Fibroblast of skin of abdomen (primary cell): Measurements from ENCODE around the gene NR4A1.

Source experiments
- DNase-seq: peaks from one replicate; pipeline ENCODE4 v3.0.0-alpha.2; 2013

Gene NR4A1

DNA sequence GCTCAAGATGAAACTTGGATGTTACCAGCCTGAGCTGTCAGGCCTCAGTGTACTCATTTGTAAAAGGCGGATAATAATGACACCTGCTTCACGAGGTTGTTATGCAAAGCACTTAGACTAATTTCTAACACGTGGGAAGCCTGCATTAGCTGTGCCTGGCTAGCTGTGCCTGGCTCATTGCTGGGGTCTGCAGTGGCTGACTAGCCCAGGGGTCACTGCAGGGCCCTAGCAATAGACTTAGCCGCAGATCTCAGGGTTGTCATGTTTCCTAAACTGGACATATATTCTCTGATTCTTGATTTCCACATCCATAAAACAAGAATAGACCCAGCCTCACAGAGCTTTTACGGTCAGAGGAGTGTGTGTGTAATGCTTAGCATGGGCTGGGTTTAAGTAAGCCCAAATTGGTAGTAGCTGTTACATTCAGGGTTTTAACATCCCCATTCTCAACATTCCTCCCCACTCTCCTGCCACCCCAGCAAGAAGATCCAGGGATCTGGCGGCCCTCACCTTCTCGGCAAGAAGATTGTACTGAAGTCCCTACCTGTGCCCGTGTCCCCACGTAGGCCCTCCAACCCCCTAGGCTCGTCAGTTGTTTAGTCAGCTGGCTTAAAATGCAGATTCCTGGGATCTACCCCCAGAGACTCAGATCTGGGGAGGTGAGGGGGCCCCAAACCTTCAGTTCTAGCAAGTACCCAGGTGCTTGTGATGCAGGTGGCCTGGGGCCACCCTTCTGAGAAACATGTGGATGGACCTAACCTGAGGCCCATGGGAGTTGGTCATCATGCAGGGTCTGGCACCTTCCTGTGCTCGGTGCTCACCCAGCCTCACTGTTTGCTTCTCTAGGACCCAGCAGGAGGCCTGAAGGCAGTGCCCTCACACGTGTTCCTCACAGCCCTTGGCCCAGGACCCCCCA, 8.6 kb downstream of the NR4A1 start:
- no peak for DNase-seq

DNA sequence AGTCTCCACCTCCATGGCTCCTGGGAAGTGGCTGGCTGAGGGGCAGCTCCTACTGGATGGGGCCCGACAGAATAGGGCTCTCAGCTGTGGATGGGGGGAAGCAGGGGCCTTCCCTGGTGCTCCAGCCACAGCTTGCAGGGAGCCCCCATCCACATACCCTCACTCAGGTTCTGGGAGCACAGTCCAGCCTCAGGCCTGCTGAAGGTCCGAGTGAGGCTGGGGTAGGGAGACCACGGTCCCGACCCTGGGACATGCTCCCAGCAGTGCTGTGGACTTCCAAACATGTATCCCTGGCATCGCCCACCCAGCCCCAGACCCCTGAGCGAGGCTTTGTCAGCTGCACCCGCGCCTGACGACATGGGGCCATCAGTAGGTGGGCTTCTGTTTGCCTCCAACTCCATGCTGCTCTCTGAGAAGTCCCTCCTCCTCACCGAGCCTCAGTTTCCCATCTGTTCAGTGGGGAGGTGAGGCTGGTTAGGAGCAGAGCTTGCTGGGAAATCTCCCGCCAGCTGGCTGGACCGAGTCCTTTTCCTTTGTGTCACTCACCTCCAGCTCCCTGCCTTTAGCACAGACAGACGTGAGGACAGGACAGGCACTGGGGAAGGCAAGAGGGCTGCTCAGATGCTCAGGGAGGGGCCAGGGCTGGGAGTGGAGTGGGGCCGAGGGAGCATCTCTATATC, 9.4 kb downstream of the NR4A1 start:
- no peak for DNase-seq

DNA sequence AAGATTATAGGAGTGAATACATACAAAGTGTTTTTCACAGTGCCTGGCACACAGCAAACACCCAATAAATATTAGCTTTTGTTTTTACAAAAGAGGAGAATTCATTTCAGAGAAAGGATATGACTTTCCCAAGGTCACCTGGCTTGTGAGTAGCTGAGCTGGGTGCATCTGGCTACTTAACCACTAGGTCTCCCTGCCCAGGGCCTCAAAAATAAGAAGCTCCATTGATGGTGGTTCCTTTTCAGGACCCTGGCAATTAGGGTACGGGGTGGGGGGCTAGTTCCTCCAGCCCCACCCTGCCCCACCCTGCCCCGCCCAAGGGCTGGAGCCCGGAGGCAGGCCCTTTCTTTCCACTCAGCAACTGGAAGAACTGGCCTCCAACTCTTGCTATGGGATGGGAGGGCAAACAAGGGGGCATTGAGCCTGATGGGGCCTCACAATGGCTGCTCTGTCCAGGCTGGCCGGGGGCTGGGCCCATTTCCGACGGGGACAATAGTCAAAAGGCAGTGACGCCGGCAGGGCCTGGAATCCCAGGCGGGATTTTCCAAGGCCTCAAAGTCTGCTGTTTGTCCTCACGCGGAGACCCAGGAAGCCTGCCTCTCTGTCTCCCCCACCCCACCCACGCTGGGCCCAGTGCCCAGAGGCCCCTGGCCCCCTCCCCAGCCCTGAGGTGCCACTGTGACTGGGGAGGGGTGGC, 10.4 kb downstream of the NR4A1 start:
- DNase-seq: no peak

DNA sequence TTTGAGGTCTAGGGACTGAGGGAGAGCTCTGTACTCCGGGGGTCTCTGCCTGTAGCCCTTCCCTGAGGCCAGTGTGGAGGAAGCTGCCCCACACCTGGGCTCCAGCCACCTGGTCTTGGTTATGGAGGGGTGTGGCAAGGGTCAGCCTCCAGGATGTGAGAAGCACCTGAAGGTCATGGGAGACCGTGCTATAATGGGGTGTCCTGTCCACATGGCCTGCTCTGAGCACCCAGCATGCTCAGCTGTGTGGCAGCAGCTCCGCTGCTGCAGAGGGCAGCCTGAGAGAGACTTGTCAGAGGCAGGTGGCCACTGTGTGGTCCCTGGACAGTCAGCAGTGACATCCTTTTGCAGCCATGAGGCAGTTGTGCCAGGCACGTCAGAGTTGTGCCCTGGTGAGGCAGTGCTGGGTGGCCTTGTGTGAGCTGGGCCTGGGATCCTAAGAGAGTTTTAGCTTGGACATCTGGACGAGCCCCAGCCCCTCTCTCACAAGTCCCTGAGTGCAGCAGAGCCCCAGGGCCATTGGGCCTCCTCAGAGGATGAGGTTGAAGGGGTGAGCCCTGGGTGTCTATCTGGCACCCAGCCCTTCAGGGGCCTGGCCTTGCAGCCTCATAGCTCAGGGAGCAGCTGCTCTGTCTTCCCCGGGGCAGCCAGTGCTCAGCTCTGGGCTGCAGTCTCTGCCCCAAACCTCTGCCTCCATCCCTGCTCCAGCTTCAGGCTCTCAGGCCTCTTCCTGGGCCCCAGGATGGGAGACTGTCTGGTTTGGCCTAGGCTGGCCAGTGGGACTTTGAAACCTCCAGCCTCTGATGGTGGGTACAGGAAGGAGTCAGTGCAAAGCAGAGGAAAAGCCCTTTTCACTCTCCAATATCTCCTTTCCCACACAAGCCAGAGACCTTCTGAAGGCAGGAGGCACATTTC, 11.2 kb downstream of the NR4A1 start:
- DNase-seq: no peak

DNA sequence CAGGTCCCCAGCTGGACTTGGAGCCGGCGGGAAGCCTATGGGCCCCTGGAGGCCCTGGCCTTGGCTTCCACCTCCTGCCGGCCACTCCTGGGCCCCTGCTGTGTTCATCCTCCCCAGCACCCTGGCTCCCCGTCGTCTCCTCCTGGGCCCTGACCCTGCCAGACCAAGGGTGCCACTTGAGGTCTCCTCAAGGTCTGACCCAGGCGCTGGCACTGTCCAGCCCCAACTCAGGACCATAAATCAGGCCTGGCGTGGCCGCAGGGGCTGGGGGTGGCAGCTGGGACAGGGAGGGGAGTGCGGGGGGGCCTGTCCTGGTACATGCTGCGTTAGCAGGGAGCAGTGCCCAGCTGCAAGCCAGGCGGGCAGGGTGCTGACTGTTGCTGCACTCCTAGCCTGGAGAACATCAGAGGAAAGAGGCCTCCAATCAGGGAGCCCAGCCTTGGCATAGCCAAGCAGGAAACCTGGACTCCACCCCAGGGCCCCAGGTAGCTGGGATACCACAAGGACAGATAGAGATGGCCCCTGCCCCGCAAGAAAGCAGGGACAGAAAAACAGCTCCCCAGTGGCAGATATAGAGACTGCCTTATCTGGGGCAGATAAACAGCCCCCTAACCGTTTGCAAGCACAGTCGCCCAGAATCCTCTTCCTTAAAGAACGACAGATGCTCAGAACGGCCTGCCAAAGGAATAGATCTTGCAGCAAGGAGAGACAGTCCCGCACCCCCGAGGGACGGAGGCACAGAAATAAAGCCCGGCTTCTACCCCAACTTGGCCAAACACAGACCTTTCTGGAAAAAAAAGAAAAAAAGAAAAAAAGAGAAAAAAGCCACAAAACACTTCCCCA, 12.1 kb downstream of the NR4A1 start:
- DNase-seq: no peak

DNA sequence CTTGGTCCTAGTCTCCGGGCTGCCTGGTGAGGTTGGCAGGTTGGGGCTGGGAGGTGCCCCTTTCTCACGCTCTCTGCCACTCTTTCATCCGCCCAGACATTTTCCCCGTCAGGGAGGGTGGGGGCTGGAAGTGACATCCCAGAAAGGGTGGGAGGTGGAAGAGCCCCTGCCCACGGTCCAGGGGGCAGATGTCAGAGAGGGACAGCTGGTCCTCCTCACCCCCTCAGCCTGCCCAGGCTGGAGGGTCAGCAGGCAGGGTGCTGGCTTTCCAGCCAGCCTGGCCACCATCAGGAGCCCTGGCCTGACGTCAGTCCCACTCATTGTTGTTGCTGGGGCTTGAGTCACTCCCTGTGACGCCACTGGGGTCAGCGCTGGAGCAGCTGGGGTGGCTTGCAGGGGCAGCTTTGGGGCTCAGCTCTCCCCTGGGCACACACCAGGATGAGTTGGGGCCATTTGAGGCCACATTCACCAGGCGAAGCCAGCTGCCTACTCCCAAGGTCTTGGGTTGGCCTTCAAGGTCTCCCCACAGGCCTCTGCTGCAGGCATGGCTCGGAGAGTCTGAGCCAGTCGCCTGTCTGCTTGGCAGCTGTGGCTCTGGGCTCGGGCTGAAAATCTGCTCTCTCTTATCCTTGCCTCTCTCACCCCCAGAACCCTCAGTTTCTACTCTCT, 12.9 kb downstream of the NR4A1 start:
- DNase-seq: peak; percentile 56

DNA sequence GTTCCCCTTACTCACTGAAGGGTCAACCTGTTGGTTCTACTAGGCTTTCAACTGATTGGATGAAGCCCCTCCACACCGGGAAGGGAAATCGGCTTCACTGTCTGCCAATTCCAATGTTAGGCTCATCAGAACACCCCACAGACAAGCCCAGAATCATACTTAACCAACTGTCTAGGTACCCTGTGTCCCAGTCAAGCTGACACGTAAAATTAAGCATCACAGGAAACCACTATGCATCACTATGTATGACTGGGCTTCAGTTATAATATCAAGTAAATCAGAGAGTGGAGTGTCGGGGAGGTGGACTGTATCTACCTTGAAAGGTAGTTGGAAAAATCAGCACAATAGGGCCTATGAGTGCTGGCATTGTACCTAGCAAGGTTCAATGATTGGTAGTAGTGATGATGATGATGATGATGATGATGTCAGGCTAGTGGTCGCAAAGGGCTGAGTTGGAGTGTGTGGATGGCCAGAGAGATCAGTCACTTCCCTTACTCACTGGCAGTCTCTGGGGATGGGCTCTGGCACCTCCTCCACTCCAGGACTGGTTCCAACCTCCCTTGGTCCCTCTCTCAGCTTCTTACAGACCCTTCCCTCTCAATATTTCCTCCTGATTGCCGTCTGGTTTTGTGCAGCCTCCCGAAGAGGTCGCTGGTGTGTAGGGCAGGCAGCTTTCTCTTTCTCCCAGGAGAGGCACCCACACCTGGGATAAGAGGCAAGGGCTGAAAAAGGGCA, 15.3 kb downstream of the NR4A1 start:
- DNase-seq: no peak

DNA sequence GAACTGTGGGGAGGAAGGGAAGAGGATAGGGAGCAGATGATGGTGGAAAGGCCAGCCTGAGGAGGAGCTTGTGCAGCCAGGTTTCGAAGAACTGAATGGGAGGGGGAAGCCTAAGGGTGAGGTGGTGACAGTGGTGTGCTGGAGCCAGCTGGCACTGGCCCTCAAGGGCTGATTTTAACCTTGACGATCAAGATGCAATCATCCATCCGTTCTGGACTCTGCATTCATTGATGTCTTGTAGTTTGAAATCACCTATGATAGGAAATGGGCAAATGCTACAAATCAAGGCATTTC, 15.8 kb downstream of the NR4A1 start:
- DNase-seq: no peak

DNA sequence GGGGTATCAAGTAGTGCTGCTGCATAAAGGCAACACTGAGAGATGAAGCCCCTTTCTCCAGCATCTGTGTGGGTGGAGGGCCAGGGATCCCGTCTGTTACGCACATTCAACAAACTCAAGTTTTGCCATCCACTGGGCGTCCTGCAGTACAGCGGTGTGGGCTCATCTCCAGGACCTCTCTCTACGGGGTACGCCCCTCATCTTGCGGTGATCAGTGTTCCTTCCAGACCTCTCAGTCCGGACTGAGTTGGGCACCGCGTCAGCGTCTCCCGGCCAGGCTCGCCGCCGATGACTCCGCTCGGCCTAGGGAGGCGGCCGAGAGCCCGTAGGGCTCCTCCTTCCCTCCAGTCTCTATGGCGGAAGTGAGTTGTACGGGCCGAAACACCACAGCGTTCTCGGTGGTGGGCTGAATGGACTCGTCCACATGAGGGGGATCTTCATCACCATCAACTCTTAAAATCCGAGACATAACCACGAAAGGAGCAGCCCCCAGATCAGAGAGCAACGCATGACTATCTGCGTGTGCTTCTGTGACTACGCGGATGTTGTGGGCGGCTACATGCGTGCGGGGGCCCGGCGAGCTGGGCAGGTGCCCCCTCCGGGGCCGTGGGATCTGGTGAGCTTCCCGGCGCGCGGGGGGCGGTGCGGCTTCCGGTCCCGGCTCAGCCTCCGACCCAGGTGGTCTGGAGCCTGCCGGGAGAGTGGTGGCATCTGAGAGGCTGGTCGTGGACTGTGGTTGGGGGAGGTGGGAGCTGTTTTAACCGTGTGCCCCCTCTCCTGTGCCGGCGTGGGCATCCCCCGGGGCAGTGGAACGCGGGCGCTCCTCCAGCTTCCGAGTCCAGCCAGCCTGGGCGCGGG, 18.3 kb downstream of the NR4A1 start, which contains the start of gene ATG101:
TSS of gene ATG101 (plus strand) at position 652 of the 858 bp plus-strand sequence. CDS start 3,673 bp downstream, outside the sequence.
- DNase-seq: peak; percentile 96

DNA sequence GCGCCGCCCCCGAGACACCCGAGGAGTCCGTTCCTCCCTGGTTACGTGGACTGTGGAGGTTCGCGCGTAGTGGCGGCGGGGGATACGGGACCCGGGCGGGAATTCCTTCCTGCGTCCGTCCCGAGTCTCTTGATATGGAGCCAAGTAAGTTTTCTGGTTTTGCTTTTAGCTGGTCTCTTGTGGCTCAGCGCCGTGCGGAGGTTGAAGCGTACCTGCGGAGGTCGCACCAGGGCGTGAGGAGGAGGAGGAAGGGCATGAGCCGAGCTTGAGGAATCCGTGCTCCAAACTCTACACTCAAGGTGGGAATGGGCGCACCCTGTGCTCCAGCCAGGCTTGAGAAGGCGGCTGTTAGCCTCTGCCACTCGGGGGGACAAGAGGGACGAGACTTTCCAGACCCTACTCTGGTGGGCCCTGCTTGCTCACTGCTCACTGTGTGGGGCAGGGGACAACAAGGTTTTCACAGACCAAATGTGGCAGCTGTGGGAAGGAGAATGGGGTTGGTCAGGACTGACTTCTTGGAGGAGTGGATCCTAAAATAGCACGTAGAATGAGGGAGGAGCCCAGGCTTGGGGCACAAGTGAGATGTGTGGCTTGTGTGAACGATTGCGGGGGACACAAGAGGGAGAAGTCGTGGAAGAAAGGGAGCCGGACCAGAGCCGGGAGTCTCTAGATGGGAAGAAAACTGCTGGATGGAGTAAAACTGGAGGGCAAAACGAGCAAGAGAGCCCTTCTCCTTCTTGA, 19.1 kb downstream of the NR4A1 start:
- DNase-seq: no peak

DNA sequence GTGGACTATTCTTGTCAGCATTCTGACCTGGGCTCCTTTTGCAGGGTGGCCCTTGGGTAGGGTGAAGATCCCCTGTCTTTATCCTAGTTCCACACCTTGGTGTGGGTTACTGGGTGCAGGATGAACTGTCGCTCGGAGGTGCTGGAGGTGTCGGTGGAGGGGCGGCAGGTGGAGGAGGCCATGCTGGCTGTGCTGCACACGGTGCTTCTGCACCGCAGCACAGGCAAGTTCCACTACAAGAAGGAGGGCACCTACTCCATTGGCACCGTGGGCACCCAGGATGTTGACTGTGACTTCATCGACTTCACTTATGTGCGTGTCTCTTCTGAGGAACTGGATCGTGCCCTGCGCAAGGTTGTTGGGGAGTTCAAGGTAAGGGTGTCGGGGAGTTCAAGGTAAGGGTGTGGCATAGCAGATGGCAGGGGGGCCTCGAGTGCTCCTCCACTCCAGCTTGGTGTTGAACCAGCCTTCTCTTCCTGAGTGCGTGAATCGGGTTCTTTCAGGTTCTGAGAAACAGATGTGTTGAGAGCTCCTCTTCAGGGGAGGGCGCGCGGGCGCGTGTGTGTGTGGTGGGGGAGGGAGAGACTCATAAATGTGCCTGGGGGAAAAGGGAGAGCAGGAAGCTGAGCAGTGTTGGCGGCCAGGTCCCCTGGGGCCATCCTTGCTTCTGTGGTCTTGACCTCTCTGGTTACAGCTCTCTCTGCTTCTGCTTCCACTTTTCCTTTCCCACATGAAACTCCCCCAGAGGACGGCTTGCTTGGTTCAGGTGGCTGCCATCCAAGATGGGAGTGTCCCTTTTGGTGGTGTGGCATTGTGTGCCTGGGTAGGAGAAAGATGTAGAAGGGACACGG, 22.5 kb downstream of the NR4A1 start:
- peak; percentile 40 for DNase-seq

DNA sequence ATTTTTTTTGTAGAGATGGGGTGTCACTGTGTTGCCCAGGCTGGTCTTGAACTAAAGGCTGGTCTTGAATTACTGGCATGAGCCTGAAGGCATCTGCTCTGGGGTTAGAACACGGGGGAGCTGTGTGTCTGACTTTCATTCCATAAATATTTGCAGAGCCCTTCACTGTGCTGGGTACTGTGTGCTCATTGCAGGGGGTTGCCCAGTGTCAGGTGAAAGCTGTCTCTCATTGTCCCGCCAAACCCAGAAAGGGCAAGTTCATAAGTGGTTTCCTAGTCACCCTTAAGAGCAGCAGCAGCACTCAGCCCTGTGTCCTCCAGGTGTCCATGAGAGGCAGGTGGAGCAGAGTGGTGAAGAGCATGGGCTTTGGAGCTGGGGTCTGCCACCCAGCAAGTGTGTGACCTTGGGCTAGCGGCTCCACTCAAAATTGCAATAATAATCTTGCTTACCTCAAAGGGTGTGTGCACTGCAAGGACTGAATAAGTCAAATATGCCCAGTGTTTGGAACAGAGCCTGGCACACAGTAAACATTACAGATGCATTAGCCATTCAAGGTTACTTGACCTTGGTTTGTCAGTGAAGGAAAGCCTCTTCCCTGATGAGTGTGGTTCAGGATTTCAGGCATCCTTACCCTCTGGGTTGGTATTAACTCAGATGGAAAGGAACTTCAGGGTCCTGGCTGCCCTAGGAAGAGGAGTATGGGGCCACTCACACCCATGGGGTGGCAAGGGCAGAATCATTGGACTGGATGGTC, 23.9 kb downstream of the NR4A1 start:
- DNase-seq: no peak

DNA sequence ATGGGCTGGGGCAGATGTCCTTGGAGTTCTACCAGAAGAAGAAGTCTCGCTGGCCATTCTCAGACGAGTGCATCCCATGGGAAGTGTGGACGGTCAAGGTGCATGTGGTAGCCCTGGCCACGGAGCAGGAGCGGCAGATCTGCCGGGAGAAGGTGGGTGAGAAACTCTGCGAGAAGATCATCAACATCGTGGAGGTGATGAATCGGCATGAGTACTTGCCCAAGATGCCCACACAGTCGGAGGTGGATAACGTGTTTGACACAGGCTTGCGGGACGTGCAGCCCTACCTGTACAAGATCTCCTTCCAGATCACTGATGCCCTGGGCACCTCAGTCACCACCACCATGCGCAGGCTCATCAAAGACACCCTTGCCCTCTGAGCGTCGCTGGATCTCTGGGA, 25.6 kb downstream of the NR4A1 start:
- no peak for DNase-seq

DNA sequence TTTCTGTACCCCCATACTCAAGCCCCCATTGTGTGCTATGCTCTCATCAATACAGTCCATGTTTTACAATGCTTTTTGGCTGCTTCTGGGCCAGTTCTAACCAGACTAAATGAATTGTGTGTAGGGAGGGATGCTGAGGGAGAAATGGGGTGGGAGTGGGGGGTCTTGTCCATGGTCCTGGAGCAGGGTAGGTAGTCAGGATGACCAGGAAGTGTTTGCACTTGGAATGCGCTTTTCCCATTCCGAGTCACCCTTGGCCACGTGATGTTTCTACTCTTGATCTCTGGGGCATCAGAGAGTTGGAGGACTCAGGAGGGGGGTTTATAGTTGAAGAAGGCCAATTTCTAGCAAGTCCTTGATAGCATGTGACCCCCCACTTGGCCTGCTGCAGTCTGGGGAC, 27.0 kb downstream of the NR4A1 start:
- DNase-seq: no peak

DNA sequence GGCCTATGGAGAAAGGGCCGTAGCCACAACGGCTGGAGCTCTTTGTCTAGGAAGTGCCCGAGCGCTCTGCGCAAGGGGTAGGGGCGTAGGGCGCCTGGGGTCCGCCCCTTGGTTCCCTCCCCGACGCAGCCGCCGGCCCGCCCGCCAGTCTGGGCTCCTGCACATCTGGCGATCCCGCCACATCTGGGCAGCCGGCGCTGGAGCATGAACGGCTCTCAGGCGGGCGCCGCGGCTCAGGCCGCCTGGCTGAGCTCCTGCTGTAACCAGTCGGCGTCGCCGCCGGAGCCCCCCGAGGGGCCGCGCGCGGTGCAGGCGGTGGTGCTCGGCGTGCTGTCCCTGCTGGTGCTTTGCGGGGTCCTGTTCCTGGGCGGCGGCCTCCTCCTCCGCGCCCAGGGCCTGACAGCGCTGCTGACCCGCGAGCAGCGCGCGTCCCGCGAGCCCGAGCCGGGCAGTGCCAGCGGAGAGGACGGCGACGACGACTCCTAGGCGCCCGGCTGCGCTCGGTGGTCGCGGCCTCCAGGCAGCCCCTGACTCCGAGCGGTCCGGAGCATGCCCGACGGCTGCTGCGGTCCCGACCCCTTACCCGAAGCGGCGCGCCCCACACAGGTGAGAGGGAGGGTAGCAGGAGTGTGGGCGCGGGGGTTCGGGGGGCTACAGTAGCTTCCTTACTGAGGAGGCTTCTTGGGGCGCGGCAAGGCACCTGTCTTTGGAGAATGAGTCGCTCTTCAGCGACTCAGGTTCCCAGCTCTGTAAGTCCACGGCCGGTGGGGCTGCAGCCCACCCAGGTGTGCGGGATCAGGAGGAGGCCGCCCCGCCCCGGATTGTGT, 28.5 kb downstream of the NR4A1 start, which contains the start of gene SMIM41:
TSS of gene SMIM41 (plus strand) at position 129 of the 827 bp plus-strand sequence. CDS start at position 205, 76 bp downstream.
- no peak for DNase-seq
